DMS153 treated with DMSO at 0.1 percent for 48 hours (cell line): ENCODE measurements around the gene ST13.
"Not testable (repeated sequence)": the region's sequence is repeated elsewhere in the genome, so short reads cannot be mapped to it uniquely, and the experiment has no call there.

Experiments used
- DNase-seq: peaks from one replicate; lab custom pipeline; 2025; ENCODE audit not compliant: unreplicated experiment; lab: John Stamatoyannopoulos, UW

ST13 gene

DNA sequence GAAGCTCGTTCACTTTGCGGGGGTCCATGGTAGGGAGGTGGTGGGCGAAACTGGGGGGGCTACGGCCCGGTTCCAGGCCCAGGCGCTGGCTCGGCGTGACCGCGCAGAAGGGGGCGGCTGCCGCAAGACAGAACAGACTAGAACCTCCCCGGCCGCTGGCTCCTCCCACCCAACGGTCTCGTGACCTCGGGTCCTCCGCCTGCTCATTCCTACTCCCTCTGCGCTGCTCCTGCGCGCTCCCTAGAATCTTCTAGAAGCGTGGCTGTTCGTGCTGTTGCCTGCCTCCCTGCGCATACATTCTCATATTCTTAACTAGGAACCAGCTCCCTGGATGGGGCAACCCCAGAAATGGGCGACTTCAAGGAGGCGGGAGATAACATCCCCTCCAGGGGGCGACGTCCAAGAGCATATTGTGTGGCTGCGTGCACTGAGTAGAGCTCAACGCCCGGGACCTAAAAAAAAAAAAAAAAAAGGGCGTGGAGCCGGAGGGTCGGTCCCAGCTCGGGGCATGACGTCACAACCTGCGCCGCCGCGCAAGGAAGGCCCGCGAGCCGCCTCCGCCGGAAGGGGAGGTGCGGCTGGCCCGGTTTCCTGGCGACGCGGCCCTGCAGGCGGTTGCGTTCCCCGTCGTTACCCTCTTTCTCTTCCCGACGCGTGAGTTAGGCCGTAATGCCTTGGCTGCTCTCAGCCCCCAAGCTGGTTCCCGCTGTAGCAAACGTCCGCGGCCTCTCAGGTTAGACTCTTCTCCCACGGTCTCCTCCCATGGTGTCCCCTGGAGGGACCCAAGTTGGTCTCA is at the start of gene ST13, which contains the start of gene XPNPEP3:
Gene ST13, minus strand, starts transcription at position 127 of the 796 bp plus-strand sequence. Its CDS starts 99 bp downstream, at position 28.
Gene XPNPEP3, plus strand, starts transcription at position 636 of the 796 bp plus-strand sequence. Its CDS starts 34 bp downstream, at position 670.
- peak; percentile 91 for DNase-seq

DNA sequence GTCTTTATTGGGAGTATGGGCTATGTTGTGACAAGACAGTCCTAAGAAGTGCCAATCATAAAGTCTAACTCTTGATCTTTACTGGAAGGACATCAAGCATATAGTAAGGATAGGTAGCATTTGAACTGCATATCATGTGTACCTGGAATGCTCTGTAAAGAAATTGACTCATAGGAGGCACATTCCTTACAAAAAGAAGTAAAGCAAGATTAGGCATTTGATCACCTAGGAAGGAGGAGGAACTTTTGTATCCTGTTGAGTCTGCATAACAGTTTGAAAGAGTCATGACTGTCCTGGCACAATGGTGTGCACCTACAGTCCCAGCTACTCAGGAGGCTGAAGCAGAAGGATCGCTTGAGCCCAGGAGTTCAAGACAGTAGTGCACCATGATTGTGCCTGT is 47.7 kb upstream of the ST13 start:
- DNase-seq, result no peak

DNA sequence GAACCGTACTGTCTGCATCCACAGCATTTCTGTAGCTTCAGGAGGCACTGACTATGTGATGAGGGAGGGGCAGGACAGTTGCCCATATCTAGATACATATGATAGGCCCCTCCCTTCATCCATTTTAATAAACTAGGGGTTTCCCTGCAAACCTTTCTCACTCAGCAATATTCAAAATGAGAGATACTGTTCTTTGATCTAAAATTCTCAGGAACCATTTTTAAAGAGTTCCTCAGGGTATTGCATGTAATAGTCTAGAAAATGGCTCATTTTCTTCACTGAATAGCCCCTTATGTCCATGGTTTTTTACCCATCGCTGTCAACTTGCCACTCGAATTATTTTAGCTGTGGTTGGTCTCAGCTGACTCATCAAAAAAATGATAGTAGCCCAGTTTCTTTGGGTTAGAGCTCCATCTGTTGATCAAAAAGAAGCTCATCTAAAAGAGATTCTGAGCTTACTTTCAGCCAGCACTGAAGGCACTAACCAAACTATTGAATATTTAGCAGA is 42.5 kb upstream of the ST13 start:
- peak; percentile 32 for DNase-seq

DNA sequence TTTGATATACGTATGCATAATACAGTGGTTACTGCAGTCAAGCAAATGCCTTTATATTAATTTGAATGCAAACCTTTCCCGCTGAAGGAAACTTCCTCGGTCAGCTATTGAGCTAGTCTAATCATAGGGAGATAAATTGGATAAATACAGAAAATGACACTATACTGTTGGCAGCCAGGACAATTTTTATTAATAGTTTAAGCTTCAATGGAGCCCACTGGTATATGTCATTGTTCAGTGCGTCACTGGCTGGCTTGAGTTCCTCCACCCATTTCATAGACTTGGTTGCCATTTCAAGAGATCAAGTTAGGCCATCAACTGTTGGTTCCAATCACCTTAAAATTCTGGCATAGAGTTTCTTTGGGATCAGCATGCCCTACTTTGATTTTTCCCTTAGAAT is 38.0 kb upstream of the ST13 start:
- no peak for DNase-seq

DNA sequence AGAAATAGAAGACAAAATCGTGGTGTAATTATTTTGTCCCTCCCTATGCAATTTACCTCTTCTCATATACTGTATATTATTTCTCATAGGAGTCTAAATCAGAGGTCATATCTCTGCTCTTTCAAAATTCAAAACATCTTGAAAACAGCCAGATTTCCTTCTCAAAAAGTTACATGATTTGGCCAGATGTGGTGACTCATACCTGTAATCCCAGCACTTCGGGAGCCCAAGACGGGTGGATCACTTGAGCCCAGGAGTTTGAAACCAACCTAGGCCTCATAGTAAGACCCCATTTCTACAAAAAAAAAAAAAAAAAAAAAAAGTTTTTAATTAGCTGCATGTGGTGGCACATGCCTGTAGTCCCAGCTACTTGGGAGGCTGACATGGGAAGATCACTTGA is 34.4 kb upstream of the ST13 start:
- no peak for DNase-seq

DNA sequence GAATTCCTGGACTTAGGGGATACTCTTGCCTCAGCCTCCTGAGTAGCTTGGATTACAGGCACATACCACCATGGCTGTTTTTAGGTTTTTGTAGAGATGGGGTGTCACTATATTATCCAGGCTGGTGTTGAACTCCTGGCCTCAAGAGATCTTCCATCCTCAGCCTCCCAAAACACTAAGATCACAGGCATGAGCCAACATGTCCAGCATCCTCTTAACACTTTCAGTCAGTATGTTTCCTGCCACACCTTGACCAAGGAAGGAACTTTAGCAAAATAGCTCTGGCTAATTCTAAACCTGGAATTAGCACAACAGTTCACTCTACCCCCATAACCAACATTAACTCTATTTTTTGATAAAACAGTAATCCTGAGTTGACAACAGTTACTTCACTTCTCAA is 32.7 kb upstream of the ST13 start:
- DNase-seq, result no peak

DNA sequence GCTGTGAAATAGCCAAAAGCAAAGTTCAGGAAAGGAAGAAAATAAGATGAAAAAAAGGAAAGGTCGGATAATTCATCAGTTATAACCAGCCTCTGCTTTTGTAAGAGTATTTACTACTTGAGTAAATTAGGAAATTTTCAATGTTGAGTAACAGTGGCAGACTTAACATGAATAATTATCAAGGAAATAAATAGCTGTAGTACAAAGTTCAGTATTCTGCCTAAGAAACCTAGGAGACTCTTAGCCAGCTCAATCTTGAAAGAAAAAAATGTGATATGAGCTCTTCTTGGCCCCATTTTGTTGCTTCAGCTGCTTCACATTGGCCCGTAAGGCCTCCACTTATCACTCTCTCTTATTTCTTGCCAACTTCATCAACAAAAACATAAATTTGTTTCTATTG is 22.5 kb upstream of the ST13 start:
- no peak for DNase-seq

DNA sequence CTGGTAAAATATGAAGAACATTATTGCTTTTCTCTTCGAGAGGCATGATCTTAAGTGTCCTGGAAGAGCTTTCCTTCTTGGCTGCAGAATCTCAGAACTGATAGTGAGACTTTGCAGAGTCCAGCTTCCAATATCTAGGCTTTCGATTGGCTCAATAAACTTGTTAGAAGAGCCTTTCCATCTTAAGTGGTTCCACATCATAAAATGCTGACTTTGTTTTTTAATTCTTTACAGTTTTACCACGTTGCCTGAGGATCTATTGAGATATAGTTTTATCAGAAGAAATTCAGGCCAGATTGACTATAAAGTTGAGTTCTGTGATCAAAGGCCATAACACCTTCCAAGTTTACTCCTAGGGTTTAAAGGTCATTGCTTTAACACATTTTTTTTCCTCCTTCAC is 21.0 kb upstream of the ST13 start:
- DNase-seq, result no peak

DNA sequence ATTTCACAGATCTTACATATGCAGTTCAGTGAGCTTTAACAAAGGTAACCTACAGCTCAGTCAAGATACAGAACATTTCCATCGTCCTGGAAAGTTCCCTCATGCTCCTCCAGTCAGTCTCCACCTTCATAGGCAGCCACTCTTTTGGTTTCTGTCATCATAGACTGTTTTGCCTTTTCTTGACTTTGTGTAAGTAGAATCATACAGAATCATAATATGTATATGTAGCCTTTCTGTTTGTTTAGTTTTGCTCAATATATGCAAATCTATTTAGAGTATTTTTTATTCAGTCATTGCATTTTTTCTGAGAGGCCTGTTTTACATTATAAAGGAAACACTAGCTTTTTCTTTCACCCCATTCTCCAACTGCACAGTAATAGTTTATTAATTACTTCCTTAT is 20.5 kb upstream of the ST13 start:
- no peak for DNase-seq

DNA sequence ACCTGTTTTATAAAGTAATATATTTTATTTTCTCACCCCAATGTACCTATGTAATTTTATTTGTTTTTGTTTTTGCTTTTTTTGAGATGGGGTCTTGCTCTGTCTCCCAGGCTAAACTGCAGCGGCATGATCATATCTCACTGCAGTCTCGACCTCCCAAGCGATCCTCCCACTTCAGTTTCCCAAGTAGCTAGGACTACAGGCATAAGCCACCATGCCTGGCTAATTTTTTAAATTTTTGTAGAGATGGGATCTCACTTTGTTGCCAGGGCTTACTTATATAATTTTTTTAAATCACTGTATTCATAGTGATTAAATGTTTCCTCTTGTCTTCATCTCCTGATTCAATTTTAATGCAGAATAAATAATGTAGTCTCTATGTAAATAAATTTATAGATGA is 18.7 kb upstream of the ST13 start:
- no peak for DNase-seq

DNA sequence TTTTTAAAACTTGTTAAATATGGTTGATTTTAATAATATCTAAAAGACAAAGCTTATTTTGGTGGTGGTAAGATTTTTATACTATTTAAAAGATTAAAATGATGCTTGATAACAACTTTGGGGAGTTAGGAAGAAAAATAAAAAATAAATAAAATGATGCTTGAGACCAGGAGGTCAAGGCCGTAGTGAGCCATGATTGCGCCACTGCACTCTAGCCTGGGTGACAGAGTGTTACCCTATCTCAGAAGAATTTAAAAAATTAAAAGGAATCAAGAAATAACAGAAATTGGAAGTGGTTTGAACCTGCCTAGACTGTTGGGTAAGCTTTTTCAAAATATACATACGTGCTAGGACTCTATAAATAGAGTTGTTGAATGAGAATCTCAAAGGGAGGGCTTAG is 17.6 kb upstream of the ST13 start:
- DNase-seq, result no peak

DNA sequence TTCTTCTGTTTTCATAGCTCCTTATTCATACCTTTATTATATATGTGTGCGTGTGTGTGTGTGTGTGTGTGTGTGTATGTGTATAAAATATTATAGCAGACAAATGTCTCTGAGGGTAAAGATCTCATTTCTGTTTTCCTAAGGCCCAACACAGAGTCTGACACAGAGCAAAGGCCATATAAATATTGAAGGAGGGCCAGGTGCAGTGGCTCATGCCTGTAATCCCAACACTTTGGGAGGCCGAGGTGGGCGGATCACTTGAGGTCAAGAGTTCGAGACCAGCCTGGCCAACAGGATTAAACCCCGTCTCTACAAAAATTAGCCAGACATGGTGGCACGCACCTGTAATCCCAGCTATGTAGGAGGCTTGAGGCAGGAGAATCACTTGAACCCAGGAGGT is 11.9 kb upstream of the ST13 start:
- DNase-seq, result not testable (repeated sequence)

DNA sequence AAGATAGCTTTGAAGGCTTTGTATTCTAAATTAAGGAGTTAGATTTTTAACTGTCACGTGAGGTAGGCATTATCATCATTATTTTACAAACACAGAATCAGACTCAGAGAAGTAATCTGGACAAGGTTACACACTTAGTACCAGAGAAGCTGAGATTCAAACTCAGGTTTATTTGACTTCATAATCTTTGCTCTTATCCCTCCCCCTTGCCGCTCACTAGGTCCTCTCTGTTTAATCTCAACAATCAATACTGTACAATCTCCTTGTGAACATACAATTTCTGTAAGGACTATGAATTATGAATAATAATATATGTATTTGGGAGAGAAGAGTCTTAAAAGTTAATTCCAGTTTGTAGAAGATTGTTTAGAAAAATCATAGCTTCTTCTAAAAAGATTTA is 10.7 kb upstream of the ST13 start:
- no peak for DNase-seq

DNA sequence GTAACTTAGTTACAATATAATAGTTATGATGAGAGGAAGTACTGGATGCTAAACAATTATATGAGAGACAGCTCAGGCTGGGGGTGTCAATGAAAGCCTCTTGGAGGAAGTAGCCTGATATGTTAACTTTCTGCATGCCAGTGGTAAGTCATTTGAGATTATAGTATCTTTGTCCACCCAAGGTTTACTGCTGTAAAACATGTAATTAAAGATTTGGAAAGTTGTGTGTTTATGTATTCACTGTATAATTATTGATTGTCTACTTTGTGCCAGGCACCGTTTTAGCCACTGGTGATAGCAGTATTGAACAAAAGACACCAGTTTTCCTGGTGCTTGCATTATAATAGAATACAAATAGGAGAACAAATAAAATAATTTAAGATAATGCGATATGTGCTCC is 6.1 kb upstream of the ST13 start:
- no peak for DNase-seq

DNA sequence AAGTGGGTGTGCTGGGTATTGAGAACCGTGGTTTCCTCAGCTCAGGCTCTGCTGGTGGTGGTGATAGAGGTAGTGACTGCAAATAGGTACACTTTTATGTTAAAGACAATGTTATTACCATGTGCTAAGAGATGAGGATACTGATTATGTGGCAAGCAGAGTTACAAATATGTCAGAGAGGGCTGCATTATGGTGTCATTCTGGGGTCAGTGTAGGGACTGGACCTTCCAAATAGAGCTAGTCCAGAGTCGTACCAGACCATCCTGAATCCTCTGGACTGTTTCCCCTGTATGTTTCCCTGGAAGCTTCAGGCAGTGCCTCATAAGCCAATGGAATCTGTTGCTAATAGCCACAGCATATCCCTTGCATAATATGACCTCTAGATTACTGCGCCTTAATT is 5.6 kb upstream of the ST13 start, which contains the start of gene DNAJB7:
Gene DNAJB7, minus strand, starts transcription at position 101 of the 400 bp plus-strand sequence. CDS start 119 bp downstream, outside the sequence.
- no peak for DNase-seq

DNA sequence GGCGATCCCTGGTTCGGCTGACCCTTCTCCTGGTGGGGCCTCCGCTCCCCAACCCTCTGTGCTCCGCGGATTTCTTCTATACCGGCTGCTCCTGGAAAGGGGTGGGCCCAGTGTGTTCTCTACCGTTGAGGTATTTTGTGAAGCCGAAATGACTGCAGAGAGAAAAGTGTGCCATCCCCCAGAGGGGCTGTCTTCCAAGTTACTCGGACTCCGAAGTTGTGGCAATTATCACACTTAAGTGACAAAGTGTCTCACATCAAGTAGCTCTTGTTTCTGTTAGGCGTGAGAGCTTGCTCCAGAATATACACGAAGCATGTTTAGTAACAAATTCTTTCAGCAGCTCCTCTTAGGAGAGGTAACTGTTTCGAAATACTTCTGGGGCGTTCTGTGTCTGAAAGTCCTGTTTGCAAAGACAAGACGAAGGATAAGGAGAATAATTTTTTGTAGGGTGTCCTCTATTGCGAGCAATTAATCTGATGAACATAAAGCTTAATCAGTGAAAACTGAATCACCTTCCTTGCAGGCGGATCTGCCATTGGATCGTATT is 943 bp upstream of the ST13 start:
- no peak for DNase-seq

DNA sequence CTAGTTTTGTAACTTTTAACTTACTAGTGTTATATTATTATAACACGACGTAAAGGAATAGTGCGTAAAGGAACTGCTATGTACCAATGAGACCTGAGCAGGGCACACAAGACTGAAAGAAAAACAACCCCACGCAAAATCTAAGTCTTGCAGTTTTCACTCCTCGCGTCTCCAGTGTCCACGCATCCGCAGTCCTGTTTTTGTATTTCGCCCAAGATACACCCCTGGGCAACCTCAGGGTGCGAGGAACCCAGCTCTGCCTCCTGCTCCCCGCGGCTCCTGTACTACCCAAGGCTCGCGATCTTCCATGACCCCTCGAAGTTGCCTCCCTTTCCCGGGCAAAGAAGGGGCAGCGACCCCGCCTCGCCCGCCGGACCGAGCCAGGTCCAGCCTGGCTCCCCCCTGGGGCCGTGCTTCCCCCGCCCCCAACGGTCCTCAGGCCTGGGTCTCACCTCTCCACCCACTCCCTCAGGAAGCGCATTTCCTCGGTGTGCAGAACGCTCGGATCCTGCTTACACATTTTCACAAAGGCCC is 393 bp downstream of the ST13 start:
- no peak for DNase-seq

DNA sequence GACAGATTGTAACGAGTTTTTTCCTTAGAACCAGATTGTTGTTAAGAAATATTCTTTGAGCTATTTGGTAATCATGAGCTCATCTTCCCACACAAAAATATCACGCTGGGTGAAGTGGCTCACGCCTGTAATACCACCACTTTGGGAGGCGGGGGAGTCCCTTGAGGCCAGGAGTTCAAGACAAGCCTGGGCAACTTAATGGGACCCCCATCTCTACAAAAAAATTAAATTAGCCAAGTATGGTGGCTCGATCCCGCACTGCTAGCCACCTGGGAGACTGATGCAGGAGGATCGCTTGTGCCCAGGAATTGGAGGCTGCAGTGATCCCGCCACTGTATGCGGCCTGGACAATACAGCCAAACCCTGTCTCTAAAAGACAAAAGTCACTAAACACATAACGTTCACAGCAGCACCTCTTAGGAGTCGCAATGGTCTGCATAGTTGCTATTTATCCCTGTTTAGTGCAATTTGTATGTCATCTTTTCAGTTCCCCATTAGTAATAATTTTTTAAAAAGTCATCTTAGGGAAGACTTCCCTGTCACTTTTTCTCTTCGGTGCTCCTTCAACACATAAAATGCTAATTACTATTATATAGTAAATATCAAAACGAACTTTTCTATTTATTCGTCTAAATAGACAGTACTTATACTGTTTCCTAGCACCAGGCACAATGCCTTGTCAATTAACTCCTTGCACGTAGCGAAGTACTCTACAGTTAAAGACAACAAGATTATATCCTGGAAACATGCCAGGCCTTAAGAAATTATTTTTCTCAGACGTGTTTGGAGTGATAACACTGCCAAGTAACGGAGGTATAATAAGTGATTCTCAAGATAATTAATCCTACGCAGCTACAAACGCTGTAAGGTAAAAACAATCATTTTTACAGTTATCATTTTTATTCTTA is 1.1 kb downstream of the ST13 start:
- DNase-seq, result no peak

DNA sequence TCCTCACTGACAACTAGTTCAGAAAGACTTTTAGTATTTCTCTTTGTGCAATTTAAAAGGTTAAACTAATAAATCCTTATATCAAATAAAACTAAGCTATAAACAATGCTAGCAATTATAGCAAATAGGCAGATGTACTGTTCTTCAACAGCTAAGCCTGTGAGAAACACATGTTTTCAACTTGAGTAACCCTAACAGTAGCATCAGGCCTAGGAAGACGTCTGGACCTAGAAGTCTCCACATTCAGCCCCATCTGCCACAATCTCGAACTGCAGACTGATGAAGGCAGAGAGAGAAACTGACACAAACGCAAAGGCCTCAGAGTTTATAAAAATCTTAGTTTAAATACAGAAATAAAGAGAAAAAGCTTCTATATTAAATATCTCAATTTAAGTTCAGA is 2.5 kb downstream of the ST13 start:
- no peak for DNase-seq

DNA sequence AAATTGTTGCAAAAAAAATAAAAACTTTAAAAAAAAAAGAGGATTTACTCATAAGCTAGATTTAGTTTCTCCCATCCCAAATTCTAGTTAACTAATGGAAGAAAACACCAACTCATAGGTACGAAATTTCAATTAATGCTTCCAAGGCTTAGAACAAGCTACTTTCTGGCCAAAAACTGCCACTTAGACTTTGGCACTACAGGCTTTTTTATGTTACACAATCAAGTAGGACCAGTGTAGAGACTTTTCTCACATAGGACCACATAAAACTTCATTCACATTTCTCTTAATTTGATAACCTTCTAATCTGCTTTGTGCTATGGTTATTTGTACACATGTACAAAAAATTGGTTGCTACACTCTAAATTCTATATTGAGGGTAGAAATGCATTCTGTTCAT is 3.1 kb downstream of the ST13 start:
- no peak for DNase-seq

DNA sequence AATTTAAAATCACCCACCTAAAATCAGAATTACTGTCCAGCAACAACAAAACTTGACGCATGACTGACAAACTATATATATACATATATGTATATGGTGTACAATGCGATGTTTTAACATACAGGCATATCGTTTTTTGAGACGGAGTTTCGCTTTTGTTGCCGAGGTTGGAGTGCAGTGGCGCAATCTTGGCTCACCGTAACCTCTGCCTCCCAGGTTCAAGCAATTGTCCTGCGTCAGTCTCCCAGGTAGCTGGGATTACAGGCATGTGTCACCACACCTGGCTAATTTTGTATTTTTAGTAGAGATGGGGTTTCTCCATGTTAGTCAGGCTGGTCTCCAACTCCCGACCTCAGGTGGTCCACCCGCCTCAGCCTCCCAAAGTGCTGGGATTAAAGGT is 10.6 kb downstream of the ST13 start:
- DNase-seq, result not testable (repeated sequence)
